Measurements from ENCODE around the gene FCMR.

Gene FCMR

DNA sequence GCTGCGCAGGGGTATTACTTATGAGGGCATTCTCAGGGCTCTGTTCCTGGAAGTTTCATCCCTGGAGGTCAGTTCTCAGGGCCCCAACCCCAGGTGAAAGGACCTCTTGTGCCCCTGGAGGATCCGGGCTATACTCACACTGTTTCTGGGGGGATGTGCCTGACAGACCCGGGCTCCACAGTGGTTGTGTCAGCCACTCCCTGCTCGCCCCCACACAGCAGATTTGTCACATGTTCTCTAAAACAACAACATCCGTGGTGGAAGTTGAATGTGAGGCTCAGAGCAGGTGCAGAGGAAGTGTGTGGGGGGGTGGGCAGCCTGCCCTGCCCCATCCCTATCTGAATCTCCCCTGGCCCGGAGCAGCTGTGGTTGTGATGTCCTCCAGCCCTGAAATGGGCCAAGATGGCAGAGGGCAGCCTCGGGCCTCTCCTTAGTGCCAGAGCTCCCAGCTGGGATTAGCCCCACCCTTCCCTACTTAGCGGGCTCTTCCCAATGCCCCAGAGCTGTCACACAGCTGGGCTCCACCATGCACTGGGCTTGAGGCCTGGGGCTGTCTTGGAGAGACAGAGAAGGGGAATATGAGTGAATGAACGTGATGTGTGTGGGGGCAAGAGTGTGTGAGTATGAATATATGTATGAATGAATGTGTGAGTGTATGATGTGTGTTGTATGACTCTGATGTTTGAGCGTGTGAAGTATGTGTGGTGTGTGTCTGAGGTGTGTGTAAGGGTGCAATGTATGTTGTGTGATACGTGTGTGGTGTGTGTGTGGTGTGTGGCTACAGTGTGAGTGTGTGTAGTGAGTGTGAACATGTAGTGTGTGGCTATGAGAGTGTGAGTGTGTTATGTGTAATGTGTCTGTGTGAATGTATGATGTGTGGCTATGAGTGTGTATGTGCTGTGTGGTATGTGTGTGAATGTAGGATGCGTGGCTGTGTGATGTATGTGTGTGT is 1.5 kb upstream of the FCMR start:
- Histone ChIP-seq H3K36me3 (ENCODE audit: control insufficient read depth in 2 of 2, insufficient read depth in 2 of 2, low read length in 2 of 2) (no peaks in the 10 kb centered on the region), H3K27me3 (ENCODE audit: control insufficient read depth in 1 of 2, insufficient read depth in 2 of 2, low read length in 2 of 2) (no peaks in the 10 kb centered on the region), H3K9me3 (ENCODE audit: control insufficient read depth in 2 of 2, low read length in 2 of 2) (no peaks in the 10 kb centered on the region), H3K9ac (ENCODE audit: low read length in 2 of 2) (no peak overlapping the region), H3K4me1 (ENCODE audit: control insufficient read depth, insufficient read depth, low read length) (no peaks in the 10 kb centered on the region), H3K27ac (ENCODE audit: low read length) (no peak overlapping the region), H3K4me3 (ENCODE audit: low read length in 2 of 2) (no peak overlapping the region)

DNA sequence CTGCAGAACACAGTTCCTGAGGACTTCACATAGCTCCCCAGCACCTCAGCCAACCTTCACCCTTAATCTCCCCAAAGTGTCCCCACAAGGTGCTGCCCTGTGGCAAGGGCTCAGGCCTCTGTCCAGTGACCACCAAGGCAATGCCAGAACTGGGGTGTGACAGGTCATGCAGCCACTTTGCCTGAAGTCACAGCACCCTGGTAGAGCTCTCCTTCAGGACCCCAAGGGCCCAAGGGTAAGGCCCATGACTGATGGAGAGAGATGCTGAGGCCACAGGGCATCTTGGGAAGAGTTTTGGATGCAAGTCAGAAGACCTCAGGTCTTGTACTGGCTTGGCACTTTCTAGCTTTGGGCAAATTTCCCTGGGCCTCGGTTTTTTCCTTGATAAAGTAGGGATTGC is 783 bp upstream of the FCMR start:
- H3K9me3 ChIP-seq (ENCODE audit: control insufficient read depth in 2 of 2, low read length in 2 of 2): no peaks in the 10 kb centered on the region
- no peak overlapping the region for H3K9ac ChIP-seq (ENCODE audit: low read length in 2 of 2)
- no peaks in the 10 kb centered on the region for H3K36me3 ChIP-seq (ENCODE audit: control insufficient read depth in 2 of 2, insufficient read depth in 2 of 2, low read length in 2 of 2)
- H3K27ac ChIP-seq (ENCODE audit: low read length): no peak overlapping the region
- H3K4me1 ChIP-seq (ENCODE audit: control insufficient read depth, insufficient read depth, low read length): no peaks in the 10 kb centered on the region
- no peak overlapping the region for H3K4me3 ChIP-seq (ENCODE audit: low read length in 2 of 2)
- H3K27me3 ChIP-seq (ENCODE audit: control insufficient read depth in 1 of 2, insufficient read depth in 2 of 2, low read length in 2 of 2): no peaks in the 10 kb centered on the region

DNA sequence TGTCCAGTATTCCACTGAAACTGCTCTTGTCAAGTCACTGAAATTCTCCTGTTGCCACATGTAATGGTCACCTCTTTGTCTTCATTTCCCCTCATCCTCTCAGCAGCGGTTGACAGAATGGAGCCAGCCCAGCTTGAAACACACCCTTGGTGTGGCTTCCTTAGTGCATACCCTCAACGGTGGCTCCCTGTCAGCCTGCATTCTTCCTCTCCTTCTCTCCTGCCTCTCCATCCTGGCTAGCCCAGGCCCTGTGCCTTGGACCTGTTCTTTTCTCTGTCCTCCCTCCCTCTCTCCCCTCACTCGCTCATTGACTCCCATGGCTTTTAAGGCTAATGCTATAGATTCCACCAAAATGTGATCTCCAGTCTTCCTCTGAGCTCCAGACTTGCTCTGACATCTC is 3.7 kb downstream of the FCMR start:
- no peaks in the 10 kb centered on the region for H3K36me3 ChIP-seq (ENCODE audit: control insufficient read depth in 2 of 2, insufficient read depth in 2 of 2, low read length in 2 of 2)
- H3K9ac ChIP-seq (ENCODE audit: low read length in 2 of 2): no peak overlapping the region
- H3K4me3 ChIP-seq (ENCODE audit: low read length in 2 of 2): no peak overlapping the region

DNA sequence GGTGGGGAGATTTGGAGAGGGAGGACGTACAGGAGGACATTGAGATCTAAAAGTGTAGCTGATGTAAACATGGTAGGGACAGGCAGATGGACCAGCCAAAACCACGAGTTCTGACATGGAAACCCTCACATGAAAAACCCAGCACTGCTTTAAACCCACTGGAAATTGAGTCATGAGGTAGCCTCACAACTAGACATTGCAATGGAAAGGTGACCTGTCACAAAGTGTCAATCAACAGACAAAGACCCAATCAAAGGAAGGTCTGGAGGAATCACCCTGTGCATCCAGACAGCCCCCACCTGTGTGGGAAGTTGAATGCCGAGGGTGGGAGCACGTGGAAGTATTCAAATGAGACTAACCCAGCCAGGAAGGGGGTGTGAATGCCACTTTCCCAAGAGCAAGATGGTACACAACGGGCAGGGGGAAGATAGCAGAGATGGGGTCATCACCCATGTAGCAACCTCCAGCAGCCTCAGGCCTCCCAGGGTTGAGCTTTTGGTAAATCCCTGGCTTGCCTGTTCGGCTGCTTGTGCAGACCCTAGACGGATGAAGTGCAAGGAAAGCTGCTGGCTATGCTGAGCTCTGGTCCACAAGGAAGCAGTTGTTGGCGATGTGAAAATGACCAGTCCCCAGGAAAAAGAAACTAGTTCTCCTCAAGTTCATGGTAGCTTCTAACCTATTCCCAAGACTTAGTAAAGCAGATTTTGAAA is 5.6 kb downstream of the FCMR start:
- no peaks in the 10 kb centered on the region for H3K9me3 ChIP-seq (ENCODE audit: control insufficient read depth in 2 of 2, low read length in 2 of 2)
- H3K27ac ChIP-seq (ENCODE audit: low read length): no peak overlapping the region
- H3K9ac ChIP-seq (ENCODE audit: low read length in 2 of 2): no peak overlapping the region
- peaks cover 9 to 15% of the 10 kb centered on the region in 2 donors for H3K27me3 ChIP-seq (ENCODE audit: control insufficient read depth in 1 of 2, insufficient read depth in 2 of 2, low read length in 2 of 2)
- H3K4me3 ChIP-seq (ENCODE audit: low read length in 2 of 2): no peak overlapping the region
- H3K36me3 ChIP-seq (ENCODE audit: control insufficient read depth in 2 of 2, insufficient read depth in 2 of 2, low read length in 2 of 2): no peaks in the 10 kb centered on the region
- peaks cover 4% of the 10 kb centered on the region for H3K4me1 ChIP-seq (ENCODE audit: control insufficient read depth, insufficient read depth, low read length)

More for the DNA sequence above, 3.7 kb downstream of the FCMR start:
- Histone ChIP-seq H3K27me3 (ENCODE audit: control insufficient read depth in 1 of 2, insufficient read depth in 2 of 2, low read length in 2 of 2) (peaks cover 6 to 8% of the 10 kb centered on the region in 2 donors), H3K4me1 (ENCODE audit: control insufficient read depth, insufficient read depth, low read length) (no peaks in the 10 kb centered on the region), H3K27ac (ENCODE audit: low read length) (no peak overlapping the region), H3K9me3 (ENCODE audit: control insufficient read depth in 2 of 2, low read length in 2 of 2) (no peaks in the 10 kb centered on the region)

- no peak overlapping the region for H3K4me3 ChIP-seq (ENCODE audit: low read length in 2 of 2)
- H3K9me3 ChIP-seq (ENCODE audit: control insufficient read depth in 2 of 2, low read length in 2 of 2): no peaks in the 10 kb centered on the region
- peaks cover 15 to 16% of the 10 kb centered on the region in 2 donors for H3K27me3 ChIP-seq (ENCODE audit: control insufficient read depth in 1 of 2, insufficient read depth in 2 of 2, low read length in 2 of 2)
- H3K27ac ChIP-seq (ENCODE audit: low read length): no peak overlapping the region
- H3K36me3 ChIP-seq (ENCODE audit: control insufficient read depth in 2 of 2, insufficient read depth in 2 of 2, low read length in 2 of 2): no peaks in the 10 kb centered on the region
- peaks cover 4% of the 10 kb centered on the region for H3K4me1 ChIP-seq (ENCODE audit: control insufficient read depth, insufficient read depth, low read length)
- H3K9ac ChIP-seq (ENCODE audit: low read length in 2 of 2): no peak overlapping the region
Measured at GRCh38 chr1:206915030-206915735, 6.6 kb downstream of the FCMR start.

DNA sequence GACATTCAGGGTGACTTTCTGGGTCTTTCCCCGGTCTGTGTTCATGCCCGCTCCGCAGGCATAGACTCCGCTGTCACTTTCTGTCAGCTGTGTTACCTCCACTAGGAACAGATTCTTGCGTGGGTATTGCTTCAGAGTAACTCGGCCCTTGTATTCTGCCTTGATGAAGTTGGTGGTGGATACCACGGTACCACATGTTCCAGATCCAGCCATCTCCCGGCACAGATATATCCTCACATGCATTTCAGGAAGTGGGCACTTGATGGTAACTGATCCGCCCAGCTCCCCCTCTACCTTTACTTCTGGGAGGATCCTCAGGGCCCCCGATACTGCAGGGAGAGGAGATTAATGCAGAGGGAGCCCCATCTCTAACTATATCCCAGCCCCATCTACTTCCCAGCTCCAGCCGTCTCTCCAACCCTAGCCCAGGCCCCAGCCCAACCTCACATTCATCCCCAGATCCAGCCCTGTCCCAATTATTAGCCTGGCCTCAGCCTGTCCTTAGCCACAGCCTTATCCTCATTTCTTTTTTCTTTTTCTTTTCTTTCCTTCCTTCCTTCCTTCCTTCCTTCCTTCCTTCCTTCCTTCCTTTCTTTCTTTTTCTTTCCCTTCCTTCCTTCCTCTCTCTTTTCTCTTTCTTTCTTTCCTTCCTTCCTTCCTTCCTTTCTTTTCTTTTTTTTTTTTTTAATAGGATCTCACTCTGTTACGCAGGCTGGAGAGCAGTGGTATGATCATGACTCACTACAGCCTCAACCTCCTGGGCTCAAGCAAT is 7.8 kb downstream of the FCMR start:
- Histone ChIP-seq H3K4me1 (ENCODE audit: control insufficient read depth, insufficient read depth, low read length) (peaks cover 14% of the 10 kb centered on the region), H3K9me3 (ENCODE audit: control insufficient read depth in 2 of 2, low read length in 2 of 2) (no peaks in the 10 kb centered on the region), H3K36me3 (ENCODE audit: control insufficient read depth in 2 of 2, insufficient read depth in 2 of 2, low read length in 2 of 2) (no peaks in the 10 kb centered on the region), H3K9ac (ENCODE audit: low read length in 2 of 2) (no peak overlapping the region), H3K27me3 (ENCODE audit: control insufficient read depth in 1 of 2, insufficient read depth in 2 of 2, low read length in 2 of 2) (peaks cover 26 to 28% of the 10 kb centered on the region in 2 donors), H3K27ac (ENCODE audit: low read length) (no peak overlapping the region), H3K4me3 (ENCODE audit: low read length in 2 of 2) (no peak overlapping the region)

GRCh38 chr1:206912445-206913095 is 9.2 kb downstream of the FCMR start:
- peaks cover 14% of the 10 kb centered on the region for H3K4me1 ChIP-seq (ENCODE audit: control insufficient read depth, insufficient read depth, low read length)
- H3K27ac ChIP-seq (ENCODE audit: low read length): no peak overlapping the region
- H3K27me3 ChIP-seq (ENCODE audit: control insufficient read depth in 1 of 2, insufficient read depth in 2 of 2, low read length in 2 of 2): peaks cover 30 to 37% of the 10 kb centered on the region in 2 donors
- H3K9ac ChIP-seq (ENCODE audit: low read length in 2 of 2): no peak overlapping the region
- no peaks in the 10 kb centered on the region for H3K36me3 ChIP-seq (ENCODE audit: control insufficient read depth in 2 of 2, insufficient read depth in 2 of 2, low read length in 2 of 2)
- H3K9me3 ChIP-seq (ENCODE audit: control insufficient read depth in 2 of 2, low read length in 2 of 2): no peaks in the 10 kb centered on the region
- no peak overlapping the region for H3K4me3 ChIP-seq (ENCODE audit: low read length in 2 of 2)

- Histone ChIP-seq H3K4me3 (ENCODE audit: low read length in 2 of 2) (no peak overlapping the region), H3K9ac (ENCODE audit: low read length in 2 of 2) (no peak overlapping the region), H3K27ac (ENCODE audit: low read length) (no peak overlapping the region), H3K9me3 (ENCODE audit: control insufficient read depth in 2 of 2, low read length in 2 of 2) (no peaks in the 10 kb centered on the region), H3K4me1 (ENCODE audit: control insufficient read depth, insufficient read depth, low read length) (peaks cover 14% of the 10 kb centered on the region), H3K36me3 (ENCODE audit: control insufficient read depth in 2 of 2, insufficient read depth in 2 of 2, low read length in 2 of 2) (no peaks in the 10 kb centered on the region), H3K27me3 (ENCODE audit: control insufficient read depth in 1 of 2, insufficient read depth in 2 of 2, low read length in 2 of 2) (peaks cover 33 to 37% of the 10 kb centered on the region in 2 donors)
Measured at GRCh38 chr1:206911064-206911663, 10.6 kb downstream of the FCMR start.

GRCh38 chr1:206909883-206910318 is 11.8 kb downstream of the FCMR start:
- Histone ChIP-seq H3K9ac (ENCODE audit: low read length in 2 of 2) (peak overlapping the region in 1 of 2 donors; percentile 51), H3K9me3 (ENCODE audit: control insufficient read depth in 2 of 2, low read length in 2 of 2) (no peaks in the 10 kb centered on the region), H3K4me1 (ENCODE audit: control insufficient read depth, insufficient read depth, low read length) (peaks cover 14% of the 10 kb centered on the region)

More at GRCh38 chr1:206909883-206910318, 11.8 kb downstream of the FCMR start:
- H3K4me3 ChIP-seq (ENCODE audit: low read length in 2 of 2): peak overlapping the region; percentile 32 to 70
- no peaks in the 10 kb centered on the region for H3K36me3 ChIP-seq (ENCODE audit: control insufficient read depth in 2 of 2, insufficient read depth in 2 of 2, low read length in 2 of 2)
- no peak overlapping the region for H3K27ac ChIP-seq (ENCODE audit: low read length)
- H3K27me3 ChIP-seq (ENCODE audit: control insufficient read depth in 1 of 2, insufficient read depth in 2 of 2, low read length in 2 of 2): peaks cover 32 to 34% of the 10 kb centered on the region in 2 donors
